OCI-LY3 (cell line): Measurements from ENCODE around the gene PPP2R3C.

Experiments
- H2AFZ ChIP-seq: fragments of 200-600, 300-600 bp; shearing (Covaris generic); 2 replicates; pipeline ENCODE4 v1.6.0; 2014; ENCODE audit warnings: antibody characterized with exemption, low read depth, low read length
- H3K27ac ChIP-seq: fragments of 200-600, 300-600 bp; sonication (generic); 2 replicates; pipeline ENCODE4 v1.5.1; 2014; ENCODE audit warnings: mild to moderate bottlenecking, low read length, moderate library complexity, mixed read lengths
- H3K27me3 ChIP-seq: fragments of 200-600, 300-600 bp; sonication (generic); 2 replicates; pipeline ENCODE4 v1.6.1; 2014; ENCODE audit warnings: low read depth, low read length, mixed read lengths
- H3K36me3 ChIP-seq: fragments of 200-600, 300-600 bp; sonication (generic); replicated peaks from 2 replicates; pipeline ENCODE3; 2014; ENCODE audit warnings: low read depth, low read length, mixed read lengths
- H3K4me1 ChIP-seq: fragments of 300-600, 200-600 bp; sonication (generic); 2 replicates; pipeline ENCODE4 v1.6.1; 2014; ENCODE audit warnings: low read length, mixed read lengths
- H3K4me2 ChIP-seq: fragments of 200-600, 300-600 bp; sonication (generic); 2 replicates; pipeline ENCODE4 v1.6.1; 2014; ENCODE audit warnings: low read length, mixed read lengths
- H3K4me3 ChIP-seq: fragments of 300-600, 200-600 bp; sonication (generic); 2 replicates; pipeline ENCODE4 v1.5.1; 2014; ENCODE audit warnings: antibody characterized with exemption, mild to moderate bottlenecking, low read length, moderate library complexity
- H3K79me2 ChIP-seq: fragments of 300-600, 200-600 bp; shearing (Covaris generic); 2 replicates; pipeline ENCODE4 v1.6.1; 2014; ENCODE audit warnings: mild to moderate bottlenecking, low read length, mixed read lengths
- H3K9ac ChIP-seq: fragments of 300-600, 200-600 bp; shearing (Covaris generic); 2 replicates; pipeline ENCODE4 v1.6.0; 2014; ENCODE audit warnings: mild to moderate bottlenecking, low read length, moderate library complexity
- H3K9me3 ChIP-seq: fragments of 200-600, 300-600 bp; shearing (Covaris generic); 2 replicates; pipeline ENCODE4 v1.6.1; 2014; ENCODE audit warnings: low read length, mixed read lengths; ENCODE audit not compliant: insufficient read depth
- H4K20me1 ChIP-seq: fragments of 200-600, 300-600 bp; sonication (generic); 2 replicates; pipeline ENCODE4 v1.6.1; 2016; ENCODE audit warnings: low read length, mixed read lengths; ENCODE audit not compliant: insufficient read depth
- CTCF ChIP-seq: fragments of 200-600, 300-600 bp; sonication (generic); IDR thresholded peaks from 2 replicates; pipeline ENCODE4 v1.5.1; 2014; ENCODE audit warnings: antibody characterized with exemption, low read length, low read depth
- EZH2phosphoT487 ChIP-seq: fragments of 200-600 bp; shearing (Covaris generic); IDR thresholded peaks from 2 replicates; pipeline ENCODE4 v1.6.1; 2018; ENCODE audit warnings: antibody characterized with exemption, mixed run types, low read depth

Gene PPP2R3C

GRCh38 chr14:35083530-35084150, 38.1 kb downstream of the PPP2R3C start:
- no peaks in the 10 kb centered on the region for H3K4me1 ChIP-seq
- H3K79me2 ChIP-seq, result no peaks in the 10 kb centered on the region
- H3K36me3 ChIP-seq, result peaks cover 13% of the 10 kb centered on the region
- no peak overlapping the region for H3K27ac ChIP-seq
- H3K9ac ChIP-seq, result no peak overlapping the region
- no peaks in the 10 kb centered on the region for H3K27me3 ChIP-seq
- no peak for TF ChIP-seq CTCF
- TF ChIP-seq EZH2phosphoT487, result no peak
- H3K9me3 ChIP-seq, result no peaks in the 10 kb centered on the region
- no peaks in the 10 kb centered on the region for H4K20me1 ChIP-seq
- H3K4me3 ChIP-seq, result no peak overlapping the region
- no peak overlapping the region for H2AFZ ChIP-seq
- H3K4me2 ChIP-seq, result no peak overlapping the region

GRCh38 chr14:35079742-35080141, 42.0 kb downstream of the PPP2R3C start:
- H3K4me1 ChIP-seq, result no peaks in the 10 kb centered on the region
- H3K36me3 ChIP-seq, result peaks cover 3% of the 10 kb centered on the region
- H4K20me1 ChIP-seq, result no peaks in the 10 kb centered on the region
- H2AFZ ChIP-seq, result no peak overlapping the region
- no peak overlapping the region for H3K9ac ChIP-seq
- TF ChIP-seq CTCF, result no peak
- no peak for TF ChIP-seq EZH2phosphoT487
- H3K79me2 ChIP-seq, result no peaks in the 10 kb centered on the region
- no peak overlapping the region for H3K4me2 ChIP-seq
- no peak overlapping the region for H3K27ac ChIP-seq
- no peaks in the 10 kb centered on the region for H3K9me3 ChIP-seq
- no peaks in the 10 kb centered on the region for H3K27me3 ChIP-seq
- no peak overlapping the region for H3K4me3 ChIP-seq

DNA sequence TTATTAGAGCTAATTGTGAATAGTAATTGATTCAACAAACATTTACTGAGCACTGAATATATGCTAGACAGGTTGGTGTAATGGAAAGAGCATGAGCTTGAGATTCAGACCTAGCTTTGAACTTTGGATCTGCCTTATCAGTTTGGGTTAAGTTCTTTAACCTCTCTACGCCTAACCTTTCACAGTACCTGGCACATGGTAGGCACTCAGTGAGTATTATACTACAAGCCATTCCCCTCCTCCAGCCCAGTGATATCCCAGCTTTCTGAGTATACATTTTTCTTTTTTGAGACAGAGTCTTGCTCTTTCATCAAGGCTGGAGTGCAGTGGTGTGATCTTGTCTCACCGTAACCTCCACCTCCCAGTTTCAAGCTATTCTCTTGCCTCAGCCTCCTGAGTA, 43.7 kb downstream of the PPP2R3C start:
- no peaks in the 10 kb centered on the region for H3K79me2 ChIP-seq
- H3K27me3 ChIP-seq, result no peaks in the 10 kb centered on the region
- no peak overlapping the region for H3K9ac ChIP-seq
- no peak overlapping the region for H3K4me2 ChIP-seq
- H3K9me3 ChIP-seq, result no peaks in the 10 kb centered on the region
- H3K4me1 ChIP-seq, result no peaks in the 10 kb centered on the region
- no peak overlapping the region for H2AFZ ChIP-seq
- no peak overlapping the region for H3K27ac ChIP-seq
- TF ChIP-seq EZH2phosphoT487 (no peak), CTCF (no peak)
- H4K20me1 ChIP-seq, result no peaks in the 10 kb centered on the region
- H3K4me3 ChIP-seq, result no peak overlapping the region
- H3K36me3 ChIP-seq, result no peaks in the 10 kb centered on the region

DNA sequence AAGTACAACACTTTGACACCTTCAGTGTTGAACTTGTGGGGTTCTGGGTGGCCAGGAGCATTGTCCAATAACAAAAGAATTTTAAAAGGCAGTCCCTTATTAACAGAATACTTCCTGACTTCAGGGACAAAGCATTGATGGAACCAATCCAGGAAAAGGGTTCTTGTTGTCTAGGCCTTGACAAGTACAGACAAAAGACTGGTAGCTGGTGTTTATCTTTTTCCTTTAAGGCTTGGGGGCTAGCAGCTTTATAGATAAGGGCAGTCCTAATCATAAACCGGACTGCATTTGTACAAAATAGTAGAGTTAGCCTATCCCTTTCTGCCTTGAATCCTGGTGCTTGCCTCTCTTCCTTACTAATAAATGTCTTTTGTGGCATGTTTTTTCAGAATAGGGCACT, 48.3 kb downstream of the PPP2R3C start:
- Histone ChIP-seq H3K27me3 (no peaks in the 10 kb centered on the region), H3K79me2 (no peaks in the 10 kb centered on the region), H3K9me3 (no peaks in the 10 kb centered on the region), H2AFZ (no peak overlapping the region), H3K27ac (no peak overlapping the region), H4K20me1 (no peaks in the 10 kb centered on the region), H3K4me3 (no peak overlapping the region), H3K4me2 (no peak overlapping the region), H3K9ac (no peak overlapping the region), H3K36me3 (no peaks in the 10 kb centered on the region), H3K4me1 (no peaks in the 10 kb centered on the region)
- TF ChIP-seq EZH2phosphoT487 (no peak), CTCF (no peak)
